Measurements from ENCODE around the gene SLC47A2.
"Not testable (repeated sequence)": the region's sequence is repeated elsewhere in the genome, so short reads cannot be mapped to it uniquely, and the experiment has no call there.

Gene SLC47A2

GRCh38 chr17:19708431-19709175 is 7.8 kb downstream of the SLC47A2 start:
- DNase-seq (ENCODE audit: low read depth) = no peak

GRCh38 chr17:19707728-19708221 is 8.6 kb downstream of the SLC47A2 start:
- DNase-seq (ENCODE audit: low read depth) = no peak

DNA sequence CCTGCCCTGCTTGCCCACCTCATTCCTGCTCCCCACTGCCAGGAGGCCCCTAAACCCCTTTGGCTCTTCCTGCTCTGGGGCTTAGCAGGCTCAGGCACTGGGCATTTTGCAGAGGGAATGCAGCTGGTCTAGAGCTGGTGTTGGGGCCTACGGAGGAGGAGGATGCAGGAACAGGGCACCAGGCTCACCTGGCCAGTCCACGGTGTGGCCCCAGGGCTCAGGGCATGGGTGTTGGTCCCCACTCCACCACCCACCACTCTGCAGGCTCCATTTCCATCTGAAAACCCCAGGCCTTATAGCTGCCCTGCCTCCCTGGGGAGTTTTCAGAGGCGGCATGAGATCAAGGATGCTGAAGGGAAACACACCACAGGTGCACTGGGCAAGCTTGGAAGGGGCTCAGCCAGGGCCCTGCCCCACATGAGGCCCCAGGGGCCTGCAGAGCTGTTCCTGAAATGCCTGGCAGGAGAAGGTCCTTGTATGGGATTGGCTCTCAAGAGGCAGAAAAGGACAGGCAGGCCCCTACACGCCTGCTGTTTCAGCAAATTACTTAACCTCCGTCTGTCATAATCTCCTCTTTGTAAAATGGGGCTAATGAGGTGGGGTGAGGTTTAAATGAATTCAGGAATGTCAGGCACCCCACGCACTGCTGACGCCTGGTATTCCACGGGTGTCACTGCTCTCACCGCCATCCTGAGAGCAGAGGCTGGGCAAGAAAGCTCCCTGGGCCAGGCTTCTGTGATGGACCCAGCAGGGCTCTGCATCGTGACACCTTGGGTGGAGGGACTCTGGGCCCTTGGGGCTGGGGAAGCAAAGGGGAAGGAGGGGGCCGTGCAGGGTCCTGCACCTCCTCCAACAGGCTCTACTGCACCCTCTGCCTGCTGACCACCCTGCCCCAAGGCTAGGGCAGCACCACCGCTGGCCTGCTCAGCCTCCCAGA is 9.3 kb downstream of the SLC47A2 start:
- no peak for DNase-seq (ENCODE audit: low read depth)

- DNase-seq (ENCODE audit: low read depth) = no peak
Observed at GRCh38 chr17:19705771-19706770, 10.3 kb downstream of the SLC47A2 start.

- no peak for DNase-seq (ENCODE audit: low read depth)
Observed at GRCh38 chr17:19705201-19705600, 11.2 kb downstream of the SLC47A2 start.

- no peak for DNase-seq (ENCODE audit: low read depth)
Observed at GRCh38 chr17:19703828-19704613, 12.4 kb downstream of the SLC47A2 start.

DNA sequence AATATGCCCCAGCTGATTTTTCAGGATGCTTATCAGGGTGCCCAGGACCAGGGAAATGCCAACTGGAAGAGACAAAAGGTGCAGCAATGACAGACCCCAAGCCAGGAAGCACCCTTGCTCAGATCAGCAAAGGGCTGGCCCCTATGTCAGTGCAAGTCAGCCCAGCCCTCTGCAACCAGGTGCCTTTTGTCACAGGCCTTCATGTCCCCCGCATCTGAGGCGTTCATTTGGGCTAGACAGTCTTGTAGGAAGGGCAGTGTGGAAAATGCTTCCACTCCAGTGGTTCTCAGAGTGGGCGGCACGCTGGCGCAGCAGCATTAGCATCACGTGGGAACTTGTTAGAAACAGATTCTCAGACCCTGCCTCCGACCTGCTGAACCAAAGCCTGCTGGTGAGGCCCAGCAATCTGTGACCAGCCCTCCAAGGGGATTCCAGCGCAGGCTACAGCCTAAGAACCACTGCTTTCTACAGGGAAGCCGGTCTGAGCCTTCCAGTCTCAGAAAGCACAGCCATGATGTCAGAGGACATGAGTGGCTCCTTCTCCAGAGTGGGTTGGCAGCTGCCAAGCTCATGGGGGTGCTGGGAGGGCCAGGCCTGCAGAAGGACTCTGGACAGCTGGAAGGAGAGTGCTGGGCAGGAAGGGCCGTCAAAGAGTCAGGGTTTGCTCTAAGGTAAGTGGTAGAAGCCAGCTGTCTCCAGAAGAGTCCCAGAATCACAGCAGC is 13.1 kb downstream of the SLC47A2 start:
- DNase-seq (ENCODE audit: low read depth) = no peak

DNA sequence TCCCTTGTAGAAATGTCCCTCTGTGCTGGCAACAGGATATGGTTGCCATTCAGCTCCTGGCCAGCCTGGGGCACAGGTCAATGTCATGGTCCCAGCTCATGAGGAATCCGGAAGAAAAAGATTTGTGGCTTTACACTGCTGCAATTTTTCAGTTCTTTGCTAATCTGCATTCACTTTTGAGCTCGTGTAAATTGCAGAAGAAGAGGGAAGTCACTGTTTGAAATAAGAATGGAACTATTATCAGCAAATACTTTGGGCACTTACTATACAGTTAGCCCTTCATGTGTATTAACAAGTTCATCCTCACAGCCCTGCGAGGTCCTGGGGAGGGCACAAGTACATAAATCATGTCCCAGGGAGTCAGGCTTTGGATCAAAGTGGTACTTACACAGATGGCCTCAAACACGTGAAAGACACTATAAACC is 14.2 kb downstream of the SLC47A2 start:
- no peak for DNase-seq (ENCODE audit: low read depth)

DNA sequence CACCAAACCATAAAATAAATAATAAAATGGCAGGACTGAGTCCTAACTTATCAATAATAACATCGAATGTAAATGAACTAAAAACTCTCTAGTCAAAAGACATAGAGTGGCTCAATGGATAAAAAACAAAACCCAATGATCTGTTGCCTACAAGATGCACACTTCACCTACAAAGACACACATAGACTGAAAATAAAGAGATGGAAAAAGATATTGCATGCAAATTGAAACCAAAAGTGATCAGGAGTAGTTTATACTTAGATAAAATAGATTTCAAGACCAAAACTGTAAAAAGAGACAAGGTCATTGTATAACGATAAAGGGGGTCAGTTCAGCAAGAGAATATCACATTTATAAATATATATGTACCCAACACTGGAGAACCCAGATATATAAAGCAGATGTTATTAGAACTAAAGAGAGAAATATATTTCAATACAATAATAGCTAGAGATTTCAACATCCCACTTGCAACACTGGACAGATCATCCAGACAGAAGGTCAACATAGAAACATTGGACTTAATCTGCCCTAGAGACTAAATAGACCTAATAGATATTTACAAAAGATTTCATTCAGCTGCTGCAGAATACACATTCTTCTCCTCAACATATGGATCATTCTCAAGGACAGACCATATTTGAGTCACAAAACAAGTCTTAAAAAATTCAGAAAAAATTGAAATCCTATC is 29.8 kb downstream of the SLC47A2 start:
- DNase-seq (ENCODE audit: low read depth) = no peak

DNA sequence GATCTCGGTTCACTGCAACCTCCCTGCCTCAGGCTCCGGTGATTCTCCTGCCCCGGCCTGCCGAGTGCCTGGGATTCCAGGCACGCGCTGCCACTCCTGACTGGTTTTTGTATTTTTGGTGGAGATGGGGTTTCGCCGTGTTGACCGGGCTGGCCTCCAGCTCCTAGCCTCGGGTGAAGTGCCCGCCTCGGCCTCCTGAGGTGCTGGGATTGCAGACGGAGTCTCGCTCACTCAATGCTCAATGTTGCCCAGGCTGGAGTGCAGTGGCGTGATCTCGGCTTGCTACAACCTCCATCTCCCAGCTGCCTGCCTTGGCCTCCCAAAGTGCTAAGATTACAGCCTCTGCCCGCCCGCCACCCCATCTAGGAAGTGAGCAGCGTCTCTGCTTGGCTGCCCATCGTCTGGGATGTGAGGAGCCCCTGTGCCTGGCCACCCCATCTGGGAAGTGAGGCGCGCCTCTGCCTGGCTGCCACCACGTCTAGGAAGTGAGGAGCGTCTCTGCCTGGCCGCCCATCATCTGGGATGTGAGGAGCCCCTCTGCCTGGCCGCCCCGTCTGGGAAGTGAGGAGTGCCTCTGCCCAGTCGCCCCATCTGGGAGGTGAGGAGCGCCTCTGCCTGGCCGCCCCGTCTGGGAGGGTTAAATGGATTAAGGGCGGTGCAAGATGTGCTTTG is 31.3 kb downstream of the SLC47A2 start:
- not testable (repeated sequence) for DNase-seq (ENCODE audit: low read depth)

DNA sequence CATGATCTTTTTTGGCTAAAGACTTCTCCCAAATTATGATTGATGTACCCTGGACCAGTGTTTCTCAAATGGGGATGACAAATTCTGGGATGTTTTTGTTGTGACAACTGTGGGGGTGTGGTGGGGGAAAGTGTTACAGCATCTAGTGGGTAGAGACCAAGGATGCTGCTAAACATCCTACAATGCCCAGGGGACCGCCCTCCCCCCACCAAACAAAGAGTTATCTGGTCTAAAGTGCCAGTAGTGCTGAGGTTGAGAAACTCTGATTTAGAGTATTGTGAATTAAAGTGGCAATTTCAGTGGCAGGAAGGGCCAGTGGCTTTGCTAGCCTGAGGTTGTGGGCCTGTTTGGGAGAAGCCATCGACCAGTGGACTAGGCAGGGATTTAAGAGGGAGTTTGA is 33.3 kb downstream of the SLC47A2 start:
- no peak for DNase-seq (ENCODE audit: low read depth)

GRCh38 chr17:19678581-19679453 is 37.6 kb downstream of the SLC47A2 start:
- DNase-seq (ENCODE audit: low read depth) = no peak

DNA sequence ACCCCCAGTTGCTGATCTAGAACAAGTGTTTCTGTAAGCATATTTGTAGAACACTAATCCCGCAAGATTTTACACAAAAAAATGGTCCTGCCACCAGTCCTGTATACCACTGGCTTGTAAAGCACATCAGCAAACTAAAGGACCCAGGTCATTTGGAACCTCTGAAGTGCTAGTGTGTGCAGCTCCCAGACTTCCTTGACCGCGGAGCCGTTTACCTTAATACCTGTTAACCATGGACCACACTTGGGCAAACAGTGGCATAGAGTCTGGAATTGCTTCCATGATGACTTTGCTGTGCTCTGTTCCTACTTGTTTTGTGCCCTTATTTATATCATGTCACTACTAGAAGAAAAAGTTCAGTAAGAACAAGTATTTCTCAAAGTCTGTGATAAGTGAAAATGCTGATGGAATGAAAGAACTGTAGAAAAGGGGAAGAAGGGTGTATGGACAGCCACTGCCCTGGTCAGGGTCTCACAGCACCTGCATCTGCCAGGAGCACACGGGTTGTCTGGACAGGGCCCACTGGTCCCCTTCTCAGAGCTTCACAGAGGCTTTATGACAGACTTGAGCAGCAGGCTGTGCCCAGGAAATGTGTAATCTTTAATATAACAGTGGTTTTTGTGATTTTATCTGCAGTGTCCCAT is 38.5 kb downstream of the SLC47A2 start:
- DNase-seq (ENCODE audit: low read depth) = no peak

DNA sequence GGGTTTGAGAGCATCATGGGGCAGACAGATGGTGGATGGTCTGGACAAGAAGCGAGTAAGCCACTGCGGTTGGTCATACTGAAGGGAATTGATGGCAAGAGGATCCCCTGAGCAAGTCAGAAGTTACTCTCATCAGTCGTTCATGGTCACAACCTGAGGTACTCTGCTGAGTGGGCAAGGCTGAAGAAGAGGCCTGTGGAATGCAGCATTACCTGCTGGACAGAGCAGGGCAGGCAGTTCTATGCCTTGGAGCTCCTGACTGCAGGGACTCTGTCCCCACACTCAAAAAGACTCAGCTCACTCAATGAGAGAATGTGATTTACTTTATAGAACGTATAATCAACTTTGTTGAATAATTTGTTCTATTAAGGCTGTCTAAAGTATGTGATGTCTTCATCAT is 39.5 kb downstream of the SLC47A2 start:
- no peak for DNase-seq (ENCODE audit: low read depth)

DNA sequence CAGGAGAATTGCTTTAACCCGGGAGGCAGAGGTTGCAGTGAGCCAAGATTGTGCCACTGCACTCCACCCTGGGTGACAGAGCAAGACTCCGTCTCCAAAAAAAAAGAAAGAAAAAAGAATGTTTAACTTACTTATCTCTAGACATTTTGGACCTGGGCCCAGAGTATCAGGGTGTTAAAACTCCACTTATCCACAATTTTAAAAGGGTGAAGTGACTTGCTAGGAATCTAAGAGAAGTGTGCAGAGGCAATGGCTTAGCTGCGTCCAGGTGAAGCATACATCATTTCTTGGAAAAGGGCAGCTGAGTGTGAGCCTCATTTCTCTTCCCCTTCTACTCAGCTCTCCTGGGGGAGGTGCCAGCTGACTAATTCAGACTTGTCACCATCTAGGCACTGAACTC is 42.8 kb downstream of the SLC47A2 start:
- DNase-seq (ENCODE audit: low read depth) = no peak

GRCh38 chr17:19672009-19672750 is 44.2 kb downstream of the SLC47A2 start:
- DNase-seq (ENCODE audit: low read depth) = no peak

DNA sequence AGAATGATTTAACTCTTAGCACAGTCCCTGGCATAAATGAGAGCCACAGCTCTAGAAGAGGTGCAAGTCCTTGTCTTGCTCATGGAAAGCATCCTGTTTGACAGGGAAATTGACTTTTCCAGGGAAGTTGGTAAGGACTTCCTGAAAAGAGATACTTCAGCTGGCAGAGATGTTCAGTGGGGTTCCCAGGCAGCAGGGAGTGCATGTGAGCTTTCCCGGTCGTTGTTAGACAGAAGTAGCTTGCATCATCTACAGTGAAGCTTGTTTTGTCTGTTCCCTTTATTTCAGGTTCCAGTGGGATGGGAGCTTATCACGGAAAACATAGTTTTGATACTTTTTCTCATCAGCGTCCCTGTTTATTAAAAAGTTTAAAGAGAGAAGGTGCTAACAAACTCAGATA is 45.0 kb downstream of the SLC47A2 start:
- no peak for DNase-seq (ENCODE audit: low read depth)
